OCI-LY1 (cell line): ENCODE measurements around the gene LPGAT1.
"Not testable (repeated sequence)": the region's sequence is repeated elsewhere in the genome, so short reads cannot be mapped to it uniquely, and the experiment has no call there.

Source experiments
- EZH2 ChIP-seq: fragments of 200-600 bp; sonication (generic), shearing (Covaris generic); IDR thresholded peaks from 2 replicates; pipeline ENCODE4 v1.8.0; 2017; ENCODE audit warnings: borderline replicate concordance, mixed run types, mild to moderate bottlenecking, antibody characterized with exemption, low read length, moderate library complexity, mixed read lengths
- TF ChIP-seq, protein P1 (sequence below): fragments of 200-600 bp; sonication (generic), shearing (Covaris generic); IDR thresholded peaks from 2 replicates; pipeline ENCODE4 v1.5.1; 2017; ENCODE audit warnings: mild to moderate bottlenecking, antibody characterized with exemption, low read length, moderate library complexity, mixed read lengths

DNA sequence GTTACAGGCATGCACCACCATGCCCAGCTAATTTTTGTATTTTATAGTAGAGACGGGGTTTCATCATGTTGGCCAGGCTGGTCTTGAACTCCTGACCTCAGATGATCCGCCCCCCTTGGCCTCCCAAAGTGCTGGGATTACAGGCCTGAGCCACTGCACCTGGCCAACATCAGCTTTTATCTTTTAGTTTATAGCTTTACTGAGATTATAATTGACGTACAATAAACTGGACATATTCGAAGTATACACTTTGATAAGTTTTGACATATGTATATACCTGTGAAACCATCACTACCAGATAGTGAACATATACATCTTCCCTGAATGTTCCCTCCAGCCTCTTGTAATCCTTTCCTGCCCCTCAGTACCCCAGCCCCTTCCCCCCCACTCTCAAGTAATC, 114.0 kb downstream of the LPGAT1 start:
- TF ChIP-seq, protein P1, sequence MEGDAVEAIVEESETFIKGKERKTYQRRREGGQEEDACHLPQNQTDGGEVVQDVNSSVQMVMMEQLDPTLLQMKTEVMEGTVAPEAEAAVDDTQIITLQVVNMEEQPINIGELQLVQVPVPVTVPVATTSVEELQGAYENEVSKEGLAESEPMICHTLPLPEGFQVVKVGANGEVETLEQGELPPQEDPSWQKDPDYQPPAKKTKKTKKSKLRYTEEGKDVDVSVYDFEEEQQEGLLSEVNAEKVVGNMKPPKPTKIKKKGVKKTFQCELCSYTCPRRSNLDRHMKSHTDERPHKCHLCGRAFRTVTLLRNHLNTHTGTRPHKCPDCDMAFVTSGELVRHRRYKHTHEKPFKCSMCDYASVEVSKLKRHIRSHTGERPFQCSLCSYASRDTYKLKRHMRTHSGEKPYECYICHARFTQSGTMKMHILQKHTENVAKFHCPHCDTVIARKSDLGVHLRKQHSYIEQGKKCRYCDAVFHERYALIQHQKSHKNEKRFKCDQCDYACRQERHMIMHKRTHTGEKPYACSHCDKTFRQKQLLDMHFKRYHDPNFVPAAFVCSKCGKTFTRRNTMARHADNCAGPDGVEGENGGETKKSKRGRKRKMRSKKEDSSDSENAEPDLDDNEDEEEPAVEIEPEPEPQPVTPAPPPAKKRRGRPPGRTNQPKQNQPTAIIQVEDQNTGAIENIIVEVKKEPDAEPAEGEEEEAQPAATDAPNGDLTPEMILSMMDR: not testable (repeated sequence)
- TF ChIP-seq EZH2: not testable (repeated sequence)
